Activated B cell treated with CpG ODN at 0.5 μM for 24 hours (primary cell): ENCODE measurements around the gene TWNK. TPM values are rescaled to one million over a fixed set of nuclear protein-coding genes. Genes with fewer than 3 reads are reported as not detected.

Experiments used
- ATAC-seq: fragments of 200-7000 bp; cut with Tn5 transposase; one replicate; pipeline ENCODE4 v1.10.0; 2021; ENCODE audit warnings: low read depth, mild to moderate bottlenecking, moderate library complexity
- CTCF ChIA-PET: fragments of 350-600 bp; sonication (Branson Sonifier 250); formaldehyde crosslinking; loops from one replicate; lab custom pipeline; 2021; ENCODE audit warnings: antibody characterized with exemption; lab: Charles Lee
- POLR2A ChIA-PET: fragments of 350-600 bp; sonication (Branson Sonifier 250); formaldehyde crosslinking; loops from one replicate; lab custom pipeline; 2021; ENCODE audit warnings: antibody characterized with exemption; lab: Charles Lee
- DNase-seq: peaks from one replicate; pipeline ENCODE4 v3.0.0; 2022
- H3K27ac Mint-ChIP-seq: one replicate; pipeline ENCODE4 v1.8.0; 2020; ENCODE audit warnings: mixed read lengths
- H3K27me3 Mint-ChIP-seq: one replicate; pipeline ENCODE4 v1.8.0; 2021; ENCODE audit warnings: mixed read lengths
- H3K36me3 Mint-ChIP-seq: one replicate; pipeline ENCODE4 v1.8.0; 2021; ENCODE audit warnings: low read depth, mixed read lengths
- H3K4me1 Mint-ChIP-seq: one replicate; pipeline ENCODE4 v1.8.0; 2021; ENCODE audit warnings: mixed read lengths
- H3K4me3 Mint-ChIP-seq: one replicate; pipeline ENCODE4 v1.8.0; 2020; ENCODE audit warnings: mild to moderate bottlenecking, mixed read lengths
- H3K9me3 Mint-ChIP-seq: one replicate; pipeline ENCODE4 v1.8.0; 2020; ENCODE audit warnings: mixed read lengths
- CTCF ChIP-seq: fragments of 200-600 bp; IDR thresholded peaks from one replicate; pipeline ENCODE4 v1.8.0; 2022; ENCODE audit warnings: antibody characterized with exemption, mild to moderate bottlenecking
- intact Hi-C: fragments of 100-400 bp; cut with micrococcal nuclease; formaldehyde crosslinking; loops from one replicate; pipeline ENCODE4 v1.15.1; 2024
- total RNA-seq: library from RNA; stranded (reverse); gene quantifications from 2 replicates; pipeline ENCODE4 v1.2.3, GENCODE V29; 2022

TWNK gene
- total RNA-seq, 1 donor from 2014 or later = 19.2 TPM

- CTCF ChIA-PET = no interaction called here
- ATAC-seq (no peak), DNase-seq (no peak)
- intact Hi-C loops = no loop called here
- Mint-ChIP-seq H3K9me3 (no peaks in the 10 kb centered on the region), H3K4me3 (no peak overlapping the region), H3K36me3 (peaks cover 73% of the 10 kb centered on the region), H3K27me3 (no peaks in the 10 kb centered on the region), H3K4me1 (no peaks in the 10 kb centered on the region), H3K27ac (no peak overlapping the region)
- POLR2A ChIA-PET = no interaction called here
- no peak for TF ChIP-seq CTCF
Measured at GRCh38 chr10:100948916-100949315, 38.4 kb upstream of the TWNK start.

- Mint-ChIP-seq H3K27me3 (no peaks in the 10 kb centered on the region), H3K4me1 (no peaks in the 10 kb centered on the region), H3K9me3 (no peaks in the 10 kb centered on the region), H3K4me3 (no peak overlapping the region), H3K27ac (no peak overlapping the region), H3K36me3 (peaks cover 60% of the 10 kb centered on the region)
- TF ChIP-seq CTCF = no peak
- ChIA-PET POLR2A (no interaction called here), CTCF (no interaction called here)
- DNase-seq (no peak), ATAC-seq (no peak)
- intact Hi-C loops = no loop called here
Measured at GRCh38 chr10:100960251-100960650, 27.1 kb upstream of the TWNK start.

GRCh38 chr10:100962351-100963080 lies 24.8 kb upstream of the TWNK start:
- Mint-ChIP-seq H3K4me3 (no peak overlapping the region), H3K27ac (no peak overlapping the region), H3K4me1 (no peaks in the 10 kb centered on the region), H3K9me3 (no peaks in the 10 kb centered on the region), H3K27me3 (no peaks in the 10 kb centered on the region), H3K36me3 (peaks cover 48% of the 10 kb centered on the region)
- POLR2A ChIA-PET = no interaction called here
- CTCF ChIA-PET = no interaction called here
- ATAC-seq (no peak), DNase-seq (no peak)
- intact Hi-C loops = no loop called here
- TF ChIP-seq CTCF = no peak

DNA sequence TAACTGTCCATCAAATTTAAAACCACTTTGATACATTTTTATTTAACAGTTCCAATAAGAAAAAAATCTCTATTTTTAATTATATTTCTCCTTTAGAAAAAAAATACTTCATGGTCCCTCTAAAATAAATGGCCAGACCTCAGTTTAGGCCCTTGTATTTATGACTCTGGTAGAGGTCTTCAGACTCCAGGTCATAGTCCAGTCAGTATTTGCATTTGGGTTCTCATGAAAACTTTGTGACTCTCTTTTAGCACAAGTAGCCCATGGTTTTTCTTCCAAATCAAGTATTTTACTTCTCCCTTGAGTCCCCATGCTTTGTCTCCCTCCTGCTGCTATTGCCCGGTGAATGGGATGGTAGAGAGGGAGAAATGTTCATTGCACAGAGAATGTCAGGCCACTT lies 23.5 kb upstream of the TWNK start:
- TF ChIP-seq CTCF = no peak
- H3K27me3 Mint-ChIP-seq = no peaks in the 10 kb centered on the region
- H3K9me3 Mint-ChIP-seq = no peaks in the 10 kb centered on the region
- ATAC-seq (no peak), DNase-seq (no peak)
- intact Hi-C loops = no loop called here
- peaks cover 40% of the 10 kb centered on the region for H3K36me3 Mint-ChIP-seq
- no peak overlapping the region for H3K4me3 Mint-ChIP-seq
- peaks cover 6% of the 10 kb centered on the region for H3K4me1 Mint-ChIP-seq
- POLR2A ChIA-PET = no interaction called here
- CTCF ChIA-PET = no interaction called here
- H3K27ac Mint-ChIP-seq = no peak overlapping the region

DNA sequence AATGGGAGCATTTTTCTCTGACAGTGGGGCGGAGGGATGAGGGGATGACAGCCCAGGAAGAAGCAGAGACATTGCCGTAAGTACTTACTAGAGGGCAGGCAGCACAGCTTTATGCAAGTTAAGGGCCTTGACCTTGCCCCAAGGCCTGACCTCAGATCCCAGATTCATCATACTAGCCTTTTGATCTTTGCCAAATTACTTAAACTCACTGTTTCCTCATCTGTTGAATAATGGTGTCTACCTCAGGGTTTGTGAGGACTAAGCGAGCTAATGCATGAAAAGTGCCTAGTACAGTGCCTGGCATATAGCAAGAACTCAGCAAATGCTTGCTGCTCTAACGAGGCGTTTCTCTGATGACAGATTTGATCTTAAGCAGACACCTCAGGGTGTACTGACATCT lies 21.5 kb upstream of the TWNK start:
- no peak for ATAC-seq
- H3K4me3 Mint-ChIP-seq = no peak overlapping the region
- TF ChIP-seq CTCF = no peak
- DNase-seq = no peak
- H3K9me3 Mint-ChIP-seq = no peaks in the 10 kb centered on the region
- peaks cover 11% of the 10 kb centered on the region for H3K4me1 Mint-ChIP-seq
- H3K27me3 Mint-ChIP-seq = no peaks in the 10 kb centered on the region
- H3K36me3 Mint-ChIP-seq = peaks cover 24% of the 10 kb centered on the region
- H3K27ac Mint-ChIP-seq = no peak overlapping the region
- CTCF ChIA-PET = interaction anchor here (0.9 to 1.6 kb wide), 3 partner anchors 10 to 51 kb away, joined by 3 to 4 read pairs (median 4); no protein-coding TSS in a partner anchor
- POLR2A ChIA-PET = no interaction called here
- intact Hi-C loops = no loop called here
